Measurements from ENCODE around the gene FLNB. TPM values are rescaled to one million over a fixed set of nuclear protein-coding genes. Genes with fewer than 3 reads are reported as not detected.

The FLNB gene
- total and polyA plus RNA-seq, 2 of the 13 experiments (the other 11 are each of a cell fraction or from before 2014, with no cell fraction given): 106 to 130 TPM

DNA sequence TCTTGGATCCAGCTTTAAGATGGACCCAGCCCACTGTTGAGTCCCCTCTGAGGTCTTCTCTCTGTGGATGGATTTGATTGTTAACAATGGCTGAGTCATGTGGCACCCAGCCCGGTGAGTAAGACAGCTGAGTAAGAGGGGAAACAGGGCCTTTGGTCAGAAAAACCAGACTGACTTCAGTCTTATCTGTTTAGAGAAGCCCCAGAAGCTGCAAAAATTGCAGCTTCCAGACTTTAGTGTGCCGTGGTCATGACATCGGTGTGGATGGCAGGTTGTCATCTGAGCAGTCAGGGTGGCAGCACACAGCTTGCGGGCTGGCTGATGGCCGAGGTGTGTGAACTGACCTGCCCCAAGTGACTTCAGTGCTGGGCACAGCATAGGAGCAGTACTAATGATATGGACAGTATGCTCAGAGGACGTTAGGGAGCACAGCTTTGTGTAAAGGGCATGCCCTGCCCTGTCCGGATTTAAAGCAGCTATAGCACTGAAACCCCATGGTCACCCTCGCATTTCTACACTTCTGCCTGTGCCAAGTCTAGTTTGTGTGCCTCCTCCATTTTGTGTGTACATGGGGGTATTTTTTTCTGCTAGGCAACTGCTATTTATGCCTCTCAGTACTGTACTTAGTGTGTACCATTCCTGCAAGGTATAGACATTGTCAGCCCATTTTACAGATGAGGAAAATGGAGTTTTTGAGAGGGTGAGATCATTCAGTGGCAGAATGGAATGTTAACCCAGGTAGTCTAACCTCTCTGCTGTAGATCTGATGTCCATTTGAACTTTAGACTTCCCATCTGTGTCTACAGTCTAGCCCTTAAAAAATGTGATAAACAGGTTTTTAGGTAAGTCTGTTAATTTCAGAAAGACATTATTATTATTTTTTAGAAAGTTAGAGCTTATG, 44.4 kb downstream of the FLNB start (continued):
- no peak for TF ChIP-seq ZBTB37 (CRISPR knock-in tag; IDR thresholded peaks at IDR 0.05)
- TF ChIP-seq PRPF4 (IDR thresholded peaks at IDR 0.05; ENCODE audit: low read depth, low read length, poor library complexity, severe bottlenecking): no peak
- no peak for TF ChIP-seq HDAC6 (IDR thresholded peaks at IDR 0.05; ENCODE audit: low read depth, low read length)
- TF ChIP-seq PRDM15 (CRISPR knock-in tag; IDR thresholded peaks at IDR 0.05): no peak
- TF ChIP-seq MIER2 (CRISPR knock-in tag; IDR thresholded peaks at IDR 0.05): no peak
- no peak for TF ChIP-seq TMF1 (CRISPR knock-in tag; IDR thresholded peaks at IDR 0.05; ENCODE audit: low read depth)
- TF ChIP-seq DNMT1 (CRISPR knock-in tag; IDR thresholded peaks at IDR 0.05): no peak
- no peak for TF ChIP-seq MAF1 (CRISPR knock-in tag; IDR thresholded peaks at IDR 0.05; ENCODE audit: borderline replicate concordance)
- no peak for TF ChIP-seq ZNF335 (CRISPR knock-in tag; IDR thresholded peaks at IDR 0.05)
- TF ChIP-seq DRAP1 (CRISPR knock-in tag; IDR thresholded peaks at IDR 0.05): no peak
- TF ChIP-seq HDAC2 (CRISPR knock-in tag; IDR thresholded peaks at IDR 0.05): peak; percentile 36; the same call in 1 of the 2 replicates
- TF ChIP-seq ZSCAN30 (CRISPR knock-in tag; IDR thresholded peaks at IDR 0.05): no peak
- no peak for TF ChIP-seq ZBTB33 (CRISPR knock-in tag; IDR thresholded peaks at IDR 0.05)
- TF ChIP-seq, protein P1, sequence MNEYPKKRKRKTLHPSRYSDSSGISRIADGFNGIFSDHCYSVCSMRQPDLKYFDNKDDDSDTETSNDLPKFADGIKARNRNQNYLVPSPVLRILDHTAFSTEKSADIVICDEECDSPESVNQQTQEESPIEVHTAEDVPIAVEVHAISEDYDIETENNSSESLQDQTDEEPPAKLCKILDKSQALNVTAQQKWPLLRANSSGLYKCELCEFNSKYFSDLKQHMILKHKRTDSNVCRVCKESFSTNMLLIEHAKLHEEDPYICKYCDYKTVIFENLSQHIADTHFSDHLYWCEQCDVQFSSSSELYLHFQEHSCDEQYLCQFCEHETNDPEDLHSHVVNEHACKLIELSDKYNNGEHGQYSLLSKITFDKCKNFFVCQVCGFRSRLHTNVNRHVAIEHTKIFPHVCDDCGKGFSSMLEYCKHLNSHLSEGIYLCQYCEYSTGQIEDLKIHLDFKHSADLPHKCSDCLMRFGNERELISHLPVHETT (CRISPR knock-in tag; conservative IDR thresholded peaks at IDR 0.05): no peak
- no peak; the same call in 1 of the 2 replicates for TF ChIP-seq MYC (CRISPR knock-in tag; IDR thresholded peaks at IDR 0.05; ENCODE audit: borderline replicate concordance)
- no peak for TF ChIP-seq ATF6 (CRISPR knock-in tag; conservative IDR thresholded peaks at IDR 0.05)
